PFSK-1 (cell line): ENCODE data around the gene NUBPL.

Experiments used
- FOXP2 ChIP-seq: optimal IDR thresholded peaks from 2 replicates; pipeline ENCODE3; 2011; ENCODE audit warnings: borderline replicate concordance, control low read depth, inconsistent platforms; ENCODE audit not compliant: insufficient read depth; ENCODE audit errors: extremely low read length, extremely low read depth
- POLR2AphosphoS5 ChIP-seq: IDR thresholded peaks from 2 replicates; pipeline ENCODE4 v1.6.1; 2012; ENCODE audit warnings: low read depth, mild to moderate bottlenecking, control low read depth, low read length, moderate library complexity
- SIN3A ChIP-seq: IDR thresholded peaks from 2 replicates; pipeline ENCODE4 v1.6.1; 2012; ENCODE audit warnings: mild to moderate bottlenecking, low read length, moderate library complexity, borderline replicate concordance; ENCODE audit not compliant: insufficient read depth
- TAF1 ChIP-seq: IDR thresholded peaks from 2 replicates; pipeline ENCODE4 v1.6.1; 2012; ENCODE audit warnings: low read length, control low read depth, borderline replicate concordance; ENCODE audit not compliant: insufficient read depth
- TF ChIP-seq, protein P1 (sequence below), 2 experiments: IDR thresholded peaks; 2 replicates each; pipeline versions ENCODE4 v1.6.1 to v1.8.0; 2011 to 2012; ENCODE audit warnings: low read depth in 2 of 2, low read length in 2 of 2, control low read depth in 1 of 2, inconsistent platforms in 1 of 2, mild to moderate bottlenecking in 1 of 2, moderate library complexity in 1 of 2; ENCODE audit not compliant: insufficient read depth in 1 of 2

Gene NUBPL

DNA sequence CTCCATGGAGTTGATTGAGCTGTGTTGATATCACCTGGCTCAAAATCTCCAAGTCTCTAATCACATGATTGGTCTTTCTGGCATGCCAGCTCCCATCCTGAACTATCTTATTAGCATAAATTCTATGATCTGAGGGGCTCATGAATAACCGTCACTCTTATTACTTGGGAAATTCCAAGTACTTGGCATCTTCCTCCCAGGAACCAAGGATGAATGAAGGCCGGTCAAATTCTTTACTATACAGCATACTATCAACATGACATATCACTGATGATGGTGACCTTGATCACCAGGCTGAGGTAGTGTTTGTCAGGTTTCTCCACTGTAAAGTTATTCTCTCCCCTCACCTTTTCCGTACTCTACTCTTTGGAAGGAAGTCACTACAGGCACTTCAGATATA, 16.4 kb upstream of the NUBPL start:
- TF ChIP-seq POLR2AphosphoS5 (no peak), SIN3A (no peak), TAF1 (no peak), FOXP2 (no peak)
- TF ChIP-seq, protein P1, sequence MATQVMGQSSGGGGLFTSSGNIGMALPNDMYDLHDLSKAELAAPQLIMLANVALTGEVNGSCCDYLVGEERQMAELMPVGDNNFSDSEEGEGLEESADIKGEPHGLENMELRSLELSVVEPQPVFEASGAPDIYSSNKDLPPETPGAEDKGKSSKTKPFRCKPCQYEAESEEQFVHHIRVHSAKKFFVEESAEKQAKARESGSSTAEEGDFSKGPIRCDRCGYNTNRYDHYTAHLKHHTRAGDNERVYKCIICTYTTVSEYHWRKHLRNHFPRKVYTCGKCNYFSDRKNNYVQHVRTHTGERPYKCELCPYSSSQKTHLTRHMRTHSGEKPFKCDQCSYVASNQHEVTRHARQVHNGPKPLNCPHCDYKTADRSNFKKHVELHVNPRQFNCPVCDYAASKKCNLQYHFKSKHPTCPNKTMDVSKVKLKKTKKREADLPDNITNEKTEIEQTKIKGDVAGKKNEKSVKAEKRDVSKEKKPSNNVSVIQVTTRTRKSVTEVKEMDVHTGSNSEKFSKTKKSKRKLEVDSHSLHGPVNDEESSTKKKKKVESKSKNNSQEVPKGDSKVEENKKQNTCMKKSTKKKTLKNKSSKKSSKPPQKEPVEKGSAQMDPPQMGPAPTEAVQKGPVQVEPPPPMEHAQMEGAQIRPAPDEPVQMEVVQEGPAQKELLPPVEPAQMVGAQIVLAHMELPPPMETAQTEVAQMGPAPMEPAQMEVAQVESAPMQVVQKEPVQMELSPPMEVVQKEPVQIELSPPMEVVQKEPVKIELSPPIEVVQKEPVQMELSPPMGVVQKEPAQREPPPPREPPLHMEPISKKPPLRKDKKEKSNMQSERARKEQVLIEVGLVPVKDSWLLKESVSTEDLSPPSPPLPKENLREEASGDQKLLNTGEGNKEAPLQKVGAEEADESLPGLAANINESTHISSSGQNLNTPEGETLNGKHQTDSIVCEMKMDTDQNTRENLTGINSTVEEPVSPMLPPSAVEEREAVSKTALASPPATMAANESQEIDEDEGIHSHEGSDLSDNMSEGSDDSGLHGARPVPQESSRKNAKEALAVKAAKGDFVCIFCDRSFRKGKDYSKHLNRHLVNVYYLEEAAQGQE (IDR thresholded peaks at IDR 0.05; ENCODE audit: insufficient read depth in 1 of 2, low read depth in 2 of 2, low read length in 2 of 2) = no peak

- TF ChIP-seq POLR2AphosphoS5 (no peak), TAF1 (no peak), SIN3A (no peak), FOXP2 (no peak)
- TF ChIP-seq, protein P1 (IDR thresholded peaks at IDR 0.05; ENCODE audit: insufficient read depth in 1 of 2, low read depth in 2 of 2, low read length in 2 of 2) = no peak
Measured at GRCh38 chr14:31545328-31545727, 15.9 kb upstream of the NUBPL start.

DNA sequence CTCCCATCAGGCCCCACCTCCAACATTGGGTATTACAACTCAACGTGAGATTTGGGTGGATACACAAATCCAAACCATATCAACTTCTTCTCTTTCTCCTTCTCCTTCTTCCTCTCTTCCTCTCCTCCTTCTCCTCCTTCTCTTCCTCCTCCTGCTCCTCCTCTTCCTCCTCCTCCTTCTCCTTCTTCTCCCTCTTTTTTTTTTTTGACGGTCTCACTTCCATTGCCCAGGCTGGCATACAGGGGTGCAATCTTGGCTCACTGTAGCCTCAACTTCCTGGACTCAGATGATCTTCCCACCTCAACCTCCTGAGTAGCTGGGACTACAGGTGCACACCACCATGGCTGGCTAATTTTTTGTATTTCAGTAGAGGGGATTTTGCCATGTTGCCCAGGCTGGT, 11.4 kb upstream of the NUBPL start:
- TF ChIP-seq POLR2AphosphoS5 (no peak), FOXP2 (no peak), SIN3A (no peak), TAF1 (no peak)
- TF ChIP-seq, protein P1 (IDR thresholded peaks at IDR 0.05; ENCODE audit: insufficient read depth in 1 of 2, low read depth in 2 of 2, low read length in 2 of 2) = no peak

- TF ChIP-seq FOXP2 = no peak
- TF ChIP-seq, protein P1 (IDR thresholded peaks at IDR 0.05; ENCODE audit: insufficient read depth in 1 of 2, low read depth in 2 of 2, low read length in 2 of 2) = no peak
- TF ChIP-seq SIN3A = no peak
- no peak for TF ChIP-seq POLR2AphosphoS5
- TF ChIP-seq TAF1 = no peak
Measured at GRCh38 chr14:31550589-31550988, 10.6 kb upstream of the NUBPL start.

DNA sequence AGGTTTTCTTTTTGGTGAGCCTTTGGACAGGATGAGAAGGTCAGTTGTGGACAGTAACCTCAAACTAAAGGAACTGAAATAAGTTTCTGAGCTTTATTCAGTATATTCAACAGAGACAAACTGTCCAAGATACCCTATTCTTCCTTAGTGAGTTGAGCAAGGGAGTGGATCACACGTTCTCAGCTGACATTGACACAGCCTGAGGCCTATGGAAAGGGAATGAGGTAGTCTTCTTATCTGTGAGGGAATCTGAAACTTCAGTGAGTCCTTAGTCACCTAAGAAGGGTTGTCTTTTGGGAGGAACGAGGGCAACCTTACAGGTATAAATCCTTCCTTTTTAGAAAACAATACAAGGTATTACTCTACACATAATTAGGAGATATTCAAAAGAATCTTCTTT, 5.0 kb upstream of the NUBPL start:
- TF ChIP-seq FOXP2 (no peak), SIN3A (no peak), TAF1 (no peak), POLR2AphosphoS5 (no peak)
- TF ChIP-seq, protein P1 (IDR thresholded peaks at IDR 0.05; ENCODE audit: insufficient read depth in 1 of 2, low read depth in 2 of 2, low read length in 2 of 2) = no peak
